K562 (cell line): ENCODE results near the gene IL23A. TPM values are rescaled to one million over a fixed set of nuclear protein-coding genes. Genes with fewer than 3 reads are reported as not detected.

ENCODE experiments used
- ATAC-seq: fragments of 200-7000 bp; cut with Tn5 transposase; 3 replicates; pipeline ENCODE4 v1.9.1; 2020; ENCODE audit warnings: moderate library complexity
- BruUV-seq: library from RNA; stranded (reverse); fragments of 400-500 nt; replicated peaks from 2 replicates; lab custom pipeline; 2021; lab: Mats Ljungman, UMichigan
- CTCF ChIA-PET: fragments of 300-600 bp; formaldehyde crosslinking; extraction: SDS; loops from one replicate; lab custom pipeline; 2021; ENCODE audit warnings: low intra/inter-chr PET ratio; lab: Yijun Ruan, JAX
- POLR2A ChIA-PET: fragments of 300-600, 350-650 bp; sonication (Branson Sonifier 250); formaldehyde crosslinking; extraction: SDS; loops from one replicate; lab custom pipeline; 2021; ENCODE audit warnings: antibody characterized with exemption, inconsistent platforms; lab: Yijun Ruan, JAX
- DNase-seq, 4 experiments: peaks; one replicate each; pipeline versions ENCODE4 v3.0.0 to v3.0.0-alpha.2; 2011 to 2018; ENCODE audit warnings: low spot score in 3 of 4, mixed read lengths in 3 of 4; ENCODE audit errors: extremely low read depth in 1 of 4
- FAIRE-seq: peaks from 2 replicates; lab custom pipeline; 2011; peaks lifted over from hg19 to GRCh38; lab: Jason Lieb, UNC
- H2AFZ ChIP-seq: 2 replicates; pipeline ENCODE4 v1.6.0; 2011; ENCODE audit warnings: low read depth, low read length, control low read depth, inconsistent platforms
- H3K27ac ChIP-seq: fragments of 200-600 bp; 3 replicates; pipeline ENCODE4 v1.8.0; 2011; ENCODE audit warnings: low read depth, mild to moderate bottlenecking, control low read depth, inconsistent platforms, low read length, moderate library complexity, mixed read lengths; ENCODE audit errors: extremely low read depth
- H3K27me3 ChIP-seq, 2 experiments: fragments of 300-600 bp in 1 of 2; 2 replicates in 1 of 2; 3 replicates in 1 of 2; pipeline versions ENCODE4 v1.6.0 to v1.8.0; 2011; ENCODE audit warnings: inconsistent platforms in 2 of 2, low read length in 2 of 2, mild to moderate bottlenecking in 1 of 2, mixed read lengths in 1 of 2, moderate library complexity in 1 of 2; ENCODE audit not compliant: control insufficient read depth in 2 of 2, insufficient read depth in 2 of 2
- H3K36me3 ChIP-seq: fragments of 300-600 bp; 3 replicates; pipeline ENCODE4 v1.8.0; 2011; ENCODE audit warnings: mild to moderate bottlenecking, low read length, inconsistent platforms; ENCODE audit not compliant: control insufficient read depth, insufficient read depth
- H3K4me1 ChIP-seq, 2 experiments: fragments of 200-600 bp in 1 of 2; replicated peaks in 1 of 2; 2 replicates in 1 of 2; 3 replicates in 1 of 2; pipeline versions ENCODE4 v1.5.1 to v1.8.0; 2011; ENCODE audit warnings: inconsistent platforms in 2 of 2, low read length in 2 of 2, mild to moderate bottlenecking in 1 of 2, mixed read lengths in 1 of 2, moderate library complexity in 1 of 2; ENCODE audit not compliant: control insufficient read depth in 2 of 2, insufficient read depth in 2 of 2
- H3K4me2 ChIP-seq: 2 replicates; pipeline ENCODE4 v1.6.1; 2011; ENCODE audit warnings: low read length, control low read depth, inconsistent platforms, mixed read lengths; ENCODE audit not compliant: insufficient read depth
- H3K4me3 ChIP-seq: fragments of 200-600 bp; sonication (generic), shearing (Covaris generic); 2 replicates; pipeline ENCODE4 v1.5.1; 2016; ENCODE audit warnings: control low read depth, inconsistent platforms
- H3K79me2 ChIP-seq: fragments of 200-600 bp; 3 replicates; pipeline ENCODE4 v1.8.0; 2011; ENCODE audit warnings: low read length, inconsistent platforms; ENCODE audit not compliant: control insufficient read depth, insufficient read depth
- H3K9ac ChIP-seq, 2 experiments: 2 replicates each; pipeline versions ENCODE4 v1.6.0 to v1.6.1; 2011; ENCODE audit warnings: low read depth in 2 of 2, low read length in 2 of 2, control low read depth in 1 of 2, inconsistent platforms in 1 of 2, mild to moderate bottlenecking in 1 of 2, mixed read lengths in 1 of 2; ENCODE audit not compliant: insufficient read depth in 1 of 2
- H3K9me1 ChIP-seq: one replicate; pipeline ENCODE4 v1.6.0; 2011; ENCODE audit warnings: inconsistent platforms, mild to moderate bottlenecking, low read length, moderate library complexity; ENCODE audit not compliant: control insufficient read depth, insufficient read depth
- H3K9me3 ChIP-seq: replicated peaks from 2 replicates; pipeline ENCODE4 v1.5.1; 2011; ENCODE audit warnings: low read depth, low read length, inconsistent platforms; ENCODE audit not compliant: control insufficient read depth, insufficient read depth
- H4K20me1 ChIP-seq: replicated peaks from 2 replicates; pipeline ENCODE4 v1.6.1; 2011; ENCODE audit warnings: low read length, inconsistent platforms, mixed read lengths; ENCODE audit not compliant: control insufficient read depth, insufficient read depth
- ATF1 ChIP-seq, 2 experiments: fragments of 450-650 bp in 1 of 2; IDR thresholded peaks; 2 replicates each; pipeline ENCODE4 v1.6.1; 2016; ENCODE audit warnings: missing compliant biosample characterization in 1 of 2, missing genetic modification characterization in 1 of 2
- BRF1 ChIP-seq: IDR thresholded peaks from 3 replicates; pipeline ENCODE4 v1.6.1; 2011; ENCODE audit warnings: borderline replicate concordance, mild to moderate bottlenecking; ENCODE audit not compliant: insufficient read length; ENCODE audit errors: extremely low read depth
- CTCFL ChIP-seq: IDR thresholded peaks from 2 replicates; pipeline ENCODE4 v1.6.1; 2011; ENCODE audit warnings: borderline replicate concordance, low read depth, mild to moderate bottlenecking, moderate library complexity, low read length; ENCODE audit not compliant: insufficient read depth, poor library complexity, severe bottlenecking
- MEF2A ChIP-seq: IDR thresholded peaks from 2 replicates; pipeline ENCODE4 v1.6.1; 2011; ENCODE audit warnings: low read depth, mild to moderate bottlenecking, low read length, moderate library complexity; ENCODE audit not compliant: control insufficient read depth
- MLX ChIP-seq, 2 experiments: fragments of 450-650 bp in 1 of 2; sonication (generic) in 1 of 2; formaldehyde crosslinking; conservative IDR thresholded peaks; 2 replicates each; pipeline versions ENCODE4 v1.4.0 to v1.8.1; 2020 to 2022; ENCODE audit warnings: mild to moderate bottlenecking in 1 of 2, missing genetic modification reagents in 1 of 2
- NR3C1 ChIP-seq: sonication (generic); formaldehyde crosslinking; IDR thresholded peaks from 2 replicates; pipeline ENCODE4 v1.8.1; 2022; ENCODE audit warnings: missing genetic modification reagents
- PPARD ChIP-seq: fragments of 250-450 bp; sonication (Bioruptor Pico); IDR thresholded peaks from 2 replicates; pipeline ENCODE4 v1.8.0; 2022; ENCODE audit warnings: inconsistent platforms, mild to moderate bottlenecking, moderate library complexity
- SMARCA4 ChIP-seq: fragments of 450-650 bp; IDR thresholded peaks from 2 replicates; pipeline ENCODE4 v1.6.1; 2016
- TCF7L2 ChIP-seq: fragments of 150-350 bp; IDR thresholded peaks from 2 replicates; pipeline ENCODE4 v1.6.1; 2016; ENCODE audit warnings: low read depth, mild to moderate bottlenecking, low read length, moderate library complexity
- ZNF41 ChIP-seq: fragments of 250-450 bp; sonication (Bioruptor Pico); conservative IDR thresholded peaks from 2 replicates; pipeline ENCODE4 v1.4.0; 2020; ENCODE audit warnings: mild to moderate bottlenecking
- ZNF561 ChIP-seq: fragments of 450-650 bp; formaldehyde crosslinking; conservative IDR thresholded peaks from 2 replicates; pipeline ENCODE4 v1.4.0; 2020; ENCODE audit warnings: mild to moderate bottlenecking, moderate library complexity
- ZSCAN29 ChIP-seq: fragments of 450-650 bp; IDR thresholded peaks from 2 replicates; pipeline ENCODE4 v1.6.1; 2017
- WGBS: fragments of 100-300 bp; shearing (Covaris generic); methylation state at CpG from one replicate; pipeline ENCODE4 v1.1.6; 2016; ENCODE audit warnings: low coverage, mixed read lengths; ENCODE audit not compliant: insufficient coverage; ENCODE audit errors: missing lambda C conversion rate; 5-methylcytosine and 5-hydroxymethylcytosine counted together
- in situ Hi-C: fragments of 300-500 bp; cut with MboI; formaldehyde crosslinking; loops from 4 replicates; pipeline ENCODE4 v1.15.0; 2018; ENCODE audit warnings: inconsistent platforms, mixed read lengths
- intact Hi-C: fragments of 100-400 bp; cut with micrococcal nuclease; formaldehyde crosslinking; loops from 2 replicates; pipeline ENCODE4 v1.14.2; 2022
- polyA plus RNA-seq, 8 experiments: library from polyadenylated mRNA; depleted of rRNA in 4 of 8; stranded (reverse) in 5 of 8; unstranded in 3 of 8; fragments of >200 nt; fragmentation: Nextera tagmentation in 2 of 8; fragmentation: Illumina TruSeq in 1 of 8; extraction: Ambion mirVana in 2 of 8; extraction: Trizol in 1 of 8; gene quantifications; 2 replicates each; pipeline versions ENCODE4 v1.2.1 to v1.2.3, GENCODE V29; 2011 to 2014; ENCODE audit warnings: inconsistent platforms in 1 of 8, missing spikeins in 1 of 8
- total RNA-seq, 7 experiments: library from RNA; depleted of rRNA in 6 of 7; stranded (reverse); fragments of >200 nt in 6 of 7; fragmentation: Illumina TruSeq in 2 of 7; extraction: Trizol in 2 of 7; gene quantifications; 2 replicates each; pipeline versions ENCODE4 v1.2.1 to v1.2.3, GENCODE V29; 2011 to 2021; ENCODE audit warnings: low replicate concordance in 1 of 7
- TF ChIP-seq, protein P1 (sequence below): fragments of 450-650 bp; IDR thresholded peaks from 2 replicates; pipeline ENCODE4 v1.6.1; 2017; ENCODE audit warnings: mild to moderate bottlenecking, moderate library complexity

The IL23A gene
- total and polyA plus RNA-seq, 9 of the 15 experiments (the other 6 are each of a cell fraction or from before 2014, with no cell fraction given) = 4.4 to 37.2 (median 9.6) TPM

DNA sequence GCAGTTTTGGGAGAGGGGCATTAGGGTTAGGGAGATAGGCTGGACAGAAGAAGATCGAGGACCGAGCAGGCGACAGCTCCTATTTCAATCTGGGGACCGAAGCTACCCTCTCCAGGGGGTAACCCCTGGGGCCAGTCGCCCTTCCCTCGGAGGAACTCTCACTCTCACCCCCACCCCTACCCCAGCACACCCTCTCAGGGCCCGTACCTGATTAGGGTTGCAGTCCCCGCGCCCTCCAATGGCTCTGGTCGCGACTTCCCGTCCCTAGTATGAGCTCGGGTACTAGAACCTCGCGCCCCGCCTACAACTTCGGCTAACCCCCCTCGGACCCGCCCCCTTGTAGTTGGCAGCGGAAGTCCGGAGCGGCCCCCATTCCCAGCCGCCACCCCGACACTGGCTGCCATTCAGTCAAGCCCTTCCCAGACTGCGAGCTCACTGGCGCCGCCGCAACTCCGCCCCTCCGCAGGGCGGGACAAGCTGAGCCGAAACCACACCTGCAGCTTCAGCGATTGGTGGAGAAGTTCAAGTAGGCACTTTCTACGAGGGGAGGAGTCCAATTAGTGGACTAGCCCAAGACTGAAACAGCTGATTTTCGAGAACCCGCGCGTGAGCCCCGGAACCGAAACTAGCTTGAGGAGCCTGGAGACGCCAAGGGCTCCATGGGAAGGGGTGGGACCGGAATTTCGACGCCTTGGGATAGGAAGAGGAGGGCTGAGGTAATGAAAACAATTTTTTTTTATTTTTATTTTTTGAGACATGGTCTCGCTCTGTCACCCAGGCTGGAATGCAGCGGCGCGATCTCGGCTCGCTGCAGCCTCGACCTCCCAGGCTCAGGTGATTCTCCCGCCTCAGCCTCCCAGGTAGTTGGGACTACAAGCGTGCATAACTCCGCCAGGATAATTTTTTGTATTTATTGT is 21.4 kb downstream of the IL23A start, which contains the start of gene STAT2:
STAT2 (minus strand) TSS at position 257 of the 917 bp plus-strand sequence. CDS start 3,536 bp downstream, outside the sequence.
- no peaks in the 10 kb centered on the region for H3K9me3 ChIP-seq
- intact Hi-C loops = loop anchor here (1.0 to 10.0 kb wide), 3 partner anchors 26 to 275 kb away; partner anchors contain the start of genes BAZ2A and SPRYD4
- H3K27ac ChIP-seq = peak within 1 kb of the TSS; percentile 76
- H3K79me2 ChIP-seq = peaks cover 27% of the 10 kb centered on the region
- peak within 1 kb of the TSS; percentile 77 to 92 for H3K9ac ChIP-seq
- DNase-seq (peak; percentile 94 to 100 (median 96)), FAIRE-seq (peak; percentile 99), ATAC-seq (peak; percentile 98)
- peaks cover 13 to 15% of the 10 kb centered on the region in 2 experiments for H3K4me1 ChIP-seq
- ChIA-PET POLR2A (interaction anchor here (0.6 to 19.4 kb wide), 21 partner anchors 9 to 277 kb away, joined by 3 to 274 read pairs (median 4); partner anchors contain the start of genes IL23A, PAN2 and TIMELESS), CTCF (no interaction called here)
- H3K9me1 ChIP-seq = no peaks in the 10 kb centered on the region
- peak within 1 kb of the TSS; percentile 64 for H3K4me3 ChIP-seq
- H4K20me1 ChIP-seq = no peaks in the 10 kb centered on the region
- peak within 1 kb of the TSS; percentile 90 for H2AFZ ChIP-seq
- peak within 1 kb of the TSS; percentile 88 for H3K4me2 ChIP-seq
- no TSS peak for BruUV-seq
- no peaks in the 10 kb centered on the region for H3K27me3 ChIP-seq
- H3K36me3 ChIP-seq = peaks cover 13% of the 10 kb centered on the region; the same call in 2 of the 3 replicates
- WGBS = under 1% methylated on average over 48 of the region's 54 CpGs
- in situ Hi-C loops = no loop called here
- TF ChIP-seq BRF1 (no peak), ATF1 (CRISPR knock-in tag; IDR thresholded peaks at IDR 0.05) (no peak), ATF1 (tag; IDR thresholded peaks at IDR 0.05) (peak; percentile 82), MLX (CRISPR knock-in tag; conservative IDR thresholded peaks at IDR 0.05) (no peak), CTCFL (no peak), ZSCAN29 (no peak), MEF2A (no peak), SMARCA4 (0 out of 2 replicates have a peak, but pooled peaks have one; percentile 6), ZNF41 (CRISPR knock-in tag) (no peak), NR3C1 (CRISPR knock-in tag) (no peak), TCF7L2 (peak; percentile 49), ZNF561 (CRISPR knock-in tag) (no peak), PPARD (CRISPR knock-in tag) (no peak)
- TF ChIP-seq, protein P1, sequence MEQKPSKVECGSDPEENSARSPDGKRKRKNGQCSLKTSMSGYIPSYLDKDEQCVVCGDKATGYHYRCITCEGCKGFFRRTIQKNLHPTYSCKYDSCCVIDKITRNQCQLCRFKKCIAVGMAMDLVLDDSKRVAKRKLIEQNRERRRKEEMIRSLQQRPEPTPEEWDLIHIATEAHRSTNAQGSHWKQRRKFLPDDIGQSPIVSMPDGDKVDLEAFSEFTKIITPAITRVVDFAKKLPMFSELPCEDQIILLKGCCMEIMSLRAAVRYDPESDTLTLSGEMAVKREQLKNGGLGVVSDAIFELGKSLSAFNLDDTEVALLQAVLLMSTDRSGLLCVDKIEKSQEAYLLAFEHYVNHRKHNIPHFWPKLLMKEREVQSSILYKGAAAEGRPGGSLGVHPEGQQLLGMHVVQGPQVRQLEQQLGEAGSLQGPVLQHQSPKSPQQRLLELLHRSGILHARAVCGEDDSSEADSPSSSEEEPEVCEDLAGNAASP = no peak
